Measurements from ENCODE around the gene MED13L. TPM values are rescaled to one million over a fixed set of nuclear protein-coding genes. Genes with fewer than 3 reads are reported as not detected.

The MED13L gene
- total and polyA plus RNA-seq, 2 of the 8 experiments (the other 6 are each of a cell fraction or from before 2014, with no cell fraction given): 15.9 to 51.7 TPM

GRCh38 chr12:116026768-116027550 is 250.5 kb downstream of the MED13L start:
- H2BK5ac ChIP-seq (ENCODE audit: low read depth, low read length): no peak overlapping the region
- no peak overlapping the region for H3K14ac ChIP-seq (ENCODE audit: insufficient read length)
- H3K18ac ChIP-seq (ENCODE audit: extremely low read depth, low read length): no peak overlapping the region
- no peak overlapping the region for H2AFZ ChIP-seq (ENCODE audit: low read length)
- H3K23ac ChIP-seq (ENCODE audit: insufficient read length): no peak overlapping the region
- ChIA-PET POLR2A (ENCODE audit: partially characterized antibody) (no interaction called here), CTCF (ENCODE audit: partially characterized antibody) (interaction anchor here (1.1 to 1.2 kb wide), 2 partner anchors 16 to 194 kb away, joined by 3 read pairs; no protein-coding TSS in a partner anchor)
- no peak for FAIRE-seq
- H2AK5ac ChIP-seq (ENCODE audit: low read depth, low read length): no peak overlapping the region
- no peaks in the 10 kb centered on the region for H4K20me1 ChIP-seq (replicated peaks in 1 of 2; ENCODE audit: control insufficient read depth in 1 of 2, insufficient read depth in 2 of 2, low read length in 2 of 2)
- WGBS, 2 experiments (ENCODE audit: extremely low coverage in 1 of 2, insufficient coverage in 1 of 2, insufficient read length in 1 of 2, insufficient replicate concordance in 2 of 2, low coverage in 1 of 2, low lambda C conversion rate in 2 of 2, missing lambda C conversion rate in 1 of 2): 97% methylated on average over 7 of the region's 7 CpGs; no CpG with 5 or more reads in 1 of the 2 experiments
- no peaks in the 10 kb centered on the region for H3K9me3 ChIP-seq (ENCODE audit: insufficient read depth in 2 of 2, low read depth in 1 of 2, low read length in 1 of 2)
- H3K23me2 ChIP-seq (ENCODE audit: low read depth, low read length): no peaks in the 10 kb centered on the region
- no peak overlapping the region for H4K91ac ChIP-seq (replicated peaks; ENCODE audit: insufficient read length, low read length)
- peaks cover 0 to 23% of the 10 kb centered on the region in 2 experiments; a peak in 2 of 4 replicates for H3K79me2 ChIP-seq (ENCODE audit: control insufficient read depth in 1 of 2, insufficient read depth in 2 of 2, low read length in 2 of 2)
- no peak overlapping the region for H2BK20ac ChIP-seq (ENCODE audit: low read length)
- H3K36me3 ChIP-seq (ENCODE audit: control insufficient read depth in 2 of 4, insufficient read depth in 4 of 4, low read length in 3 of 4): no peaks in the 10 kb centered on the region
- no peak overlapping the region for H3K4me3 ChIP-seq (ENCODE audit: extremely low read depth in 1 of 4, insufficient read depth in 2 of 4, low read depth in 3 of 4, low read length in 4 of 4)
- no peak overlapping the region for H4K5ac ChIP-seq (ENCODE audit: insufficient read length, low read depth, low read length)
- H4K8ac ChIP-seq (ENCODE audit: extremely low read depth, insufficient read depth, low read length): no peak overlapping the region
- no peak overlapping the region for H3K4me2 ChIP-seq (ENCODE audit: insufficient read depth in 1 of 2, low read depth in 2 of 2, low read length in 2 of 2)
- H3K27ac ChIP-seq (ENCODE audit: low read depth, low read length): no peak overlapping the region
- no peak for DNase-seq (ENCODE audit: low read depth in 1 of 2, low spot score in 2 of 2)
- H3K27me3 ChIP-seq (replicated peaks in 1 of 4; ENCODE audit: control insufficient read depth in 3 of 4, extremely low read depth in 1 of 4, insufficient read depth in 3 of 4, low read length in 3 of 4): no peaks in the 10 kb centered on the region
- no peak overlapping the region for H2BK120ac ChIP-seq (replicated peaks; ENCODE audit: low read depth, low read length)
- H3K4ac ChIP-seq (replicated peaks; ENCODE audit: insufficient read length, low read depth, low read length): no peak overlapping the region
- H2BK12ac ChIP-seq (ENCODE audit: low read depth, low read length): no peak overlapping the region
- H3K56ac ChIP-seq (replicated peaks; ENCODE audit: insufficient read length, low read depth, low read length): no peak overlapping the region
- H3K9ac ChIP-seq (replicated peaks in 1 of 4; ENCODE audit: extremely low read depth in 1 of 4, low read depth in 3 of 4, low read length in 3 of 4): no peak overlapping the region
- peaks cover 0 to 5% (median 0%) of the 10 kb centered on the region in 4 experiments; a peak in 1 of 7 replicates for H3K4me1 ChIP-seq (replicated peaks in 1 of 4; ENCODE audit: control insufficient read depth in 3 of 4, insufficient read depth in 4 of 4, low read length in 3 of 4)
- TF ChIP-seq TAF7 (optimal IDR thresholded peaks at IDR 0.05; ENCODE audit: borderline replicate concordance, low read depth, low read length) (no peak), RAD21 (IDR thresholded peaks at IDR 0.05 in 1 of 2, conservative IDR thresholded peaks at IDR 0.05 in 1 of 2; ENCODE audit: low read depth in 2 of 2, low read length in 2 of 2) (no peak), JUND (IDR thresholded peaks at IDR 0.05; ENCODE audit: low read length) (no peak)
- H3K79me1 ChIP-seq (ENCODE audit: low read depth, low read length): peaks cover 4% of the 10 kb centered on the region; the same call in 1 of the 2 replicates
- H2BK15ac ChIP-seq (ENCODE audit: low read length): no peak overlapping the region
